ENCODE measurements around the gene SLC38A11. TPM values are rescaled to one million over a fixed set of nuclear protein-coding genes. Genes with fewer than 3 reads are reported as not detected.
"Not testable (repeated sequence)": the region's sequence is repeated elsewhere in the genome, so short reads cannot be mapped to it uniquely, and the experiment has no call there.

The SLC38A11 gene
- total and polyA plus RNA-seq, 2 donors = 0.85 to 2.4 TPM

- Histone ChIP-seq H3K36me3 (ENCODE audit: insufficient read depth) (no peaks in the 10 kb centered on the region), H3K27ac (ENCODE audit: low read depth) (no peak overlapping the region), H3K4me1 (ENCODE audit: insufficient read depth) (no peaks in the 10 kb centered on the region), H3K4me3 (ENCODE audit: low read depth, low read length) (no peak overlapping the region)
- DNase-seq (ENCODE audit: extremely low spot score) = no peak
- WGBS = 96% methylated on average over 2 of the region's 2 CpGs
Observed at GRCh38 chr2:164871404-164871803, 83.9 kb downstream of the SLC38A11 start.

DNA sequence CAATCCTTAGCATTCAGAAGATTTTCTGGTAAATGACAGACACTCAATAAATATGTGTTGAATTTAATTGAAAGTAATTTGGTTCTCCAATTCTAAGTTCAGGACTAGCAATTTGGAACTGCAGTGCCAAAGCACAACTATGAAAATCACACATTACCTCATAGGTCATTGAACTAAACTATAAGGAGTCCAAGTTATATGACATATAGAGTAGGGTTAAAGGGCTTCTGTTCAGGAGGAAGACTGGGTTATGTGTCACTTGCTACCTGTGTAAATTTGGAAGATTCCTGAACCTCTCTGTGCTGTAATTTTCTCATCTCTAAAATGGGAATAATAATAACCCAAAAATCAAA, 85.9 kb downstream of the SLC38A11 start:
- Histone ChIP-seq H3K4me3 (ENCODE audit: low read depth, low read length) (no peak overlapping the region), H3K4me1 (ENCODE audit: insufficient read depth) (no peaks in the 10 kb centered on the region), H3K27ac (ENCODE audit: low read depth) (no peak overlapping the region), H3K36me3 (ENCODE audit: insufficient read depth) (no peaks in the 10 kb centered on the region)
- DNase-seq (ENCODE audit: extremely low spot score) = no peak

DNA sequence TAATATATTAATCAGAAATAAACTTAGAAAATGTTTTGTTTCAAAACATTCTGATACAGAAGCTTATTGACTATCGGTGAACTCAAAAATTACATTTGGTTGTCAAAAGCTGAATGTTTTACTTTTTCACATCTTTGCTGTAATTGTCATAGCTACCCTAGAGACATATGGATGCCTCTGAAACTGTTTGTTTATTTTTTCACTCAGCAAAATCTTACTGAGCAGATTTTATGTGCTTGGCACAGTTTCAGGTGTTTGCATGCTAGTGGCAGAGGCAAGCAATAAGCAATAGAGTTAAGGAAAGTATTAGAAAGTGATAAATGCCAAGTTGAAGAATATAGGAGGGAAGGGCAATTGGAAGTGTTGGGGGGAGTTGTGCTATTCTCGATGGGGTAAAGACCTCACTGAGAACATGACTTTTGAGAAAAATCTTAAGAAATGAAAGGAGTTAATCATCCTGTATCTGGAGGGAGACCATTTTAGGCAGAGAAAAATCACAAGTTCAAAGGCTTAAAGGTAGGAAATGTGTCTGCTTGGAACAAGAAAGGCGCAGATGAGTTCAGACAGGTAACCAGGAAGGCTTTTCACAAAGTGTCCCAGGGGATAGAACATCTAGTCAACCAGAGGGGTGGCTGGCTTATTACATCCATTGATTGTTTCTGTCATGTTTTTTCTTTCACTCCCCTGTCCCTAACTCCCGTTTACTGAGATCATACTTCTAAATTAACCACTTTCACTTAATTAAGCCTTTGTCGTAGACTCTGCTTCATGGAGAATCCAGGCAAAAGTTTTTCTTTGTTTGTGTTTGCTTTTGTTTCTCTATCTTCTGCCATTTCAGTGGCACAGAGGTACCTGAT, 86.5 kb downstream of the SLC38A11 start:
- Histone ChIP-seq H3K4me3 (ENCODE audit: low read depth, low read length) (no peak overlapping the region), H3K4me1 (ENCODE audit: insufficient read depth) (no peaks in the 10 kb centered on the region), H3K27ac (ENCODE audit: low read depth) (peak overlapping the region; percentile 18), H3K36me3 (ENCODE audit: insufficient read depth) (no peaks in the 10 kb centered on the region)
- no peak for DNase-seq (ENCODE audit: extremely low spot score)
- WGBS = 79% methylated on average over 5 of the region's 5 CpGs

- no peaks in the 10 kb centered on the region for H3K36me3 ChIP-seq (ENCODE audit: insufficient read depth)
- H3K4me3 ChIP-seq (ENCODE audit: low read depth, low read length) = no peak overlapping the region
- H3K27ac ChIP-seq (ENCODE audit: low read depth) = no peak overlapping the region
- no peaks in the 10 kb centered on the region for H3K4me1 ChIP-seq (ENCODE audit: insufficient read depth)
- WGBS = 63% methylated on average over 3 of the region's 3 CpGs
- no peak for DNase-seq (ENCODE audit: extremely low spot score)
Observed at GRCh38 chr2:164867779-164868397, 87.4 kb downstream of the SLC38A11 start.

DNA sequence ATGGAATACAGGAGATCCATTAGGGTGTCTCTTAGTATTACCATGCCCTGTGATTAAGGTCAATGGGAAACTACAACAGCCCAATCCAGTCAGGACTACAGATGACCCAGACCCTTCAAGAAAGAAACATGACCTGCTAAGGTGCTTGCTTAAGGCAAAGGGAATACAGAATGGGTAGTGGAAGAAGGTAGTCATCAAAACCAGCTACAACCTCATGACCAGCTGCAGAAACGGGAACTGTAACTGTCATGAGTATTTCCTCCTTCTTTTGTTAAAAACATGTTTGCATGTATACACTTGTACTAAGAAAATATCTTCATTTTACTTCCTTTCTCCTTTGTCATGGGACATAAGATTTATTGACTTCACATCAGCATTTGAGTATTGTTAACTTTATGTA, 88.9 kb downstream of the SLC38A11 start:
- not testable (repeated sequence) for DNase-seq (ENCODE audit: extremely low spot score); H3K4me1 ChIP-seq (ENCODE audit: insufficient read depth); H3K27ac ChIP-seq (ENCODE audit: low read depth); H3K4me3 ChIP-seq (ENCODE audit: low read depth, low read length); H3K36me3 ChIP-seq (ENCODE audit: insufficient read depth)
- WGBS = 75% methylated on average over 1 of the region's 1 CpG

DNA sequence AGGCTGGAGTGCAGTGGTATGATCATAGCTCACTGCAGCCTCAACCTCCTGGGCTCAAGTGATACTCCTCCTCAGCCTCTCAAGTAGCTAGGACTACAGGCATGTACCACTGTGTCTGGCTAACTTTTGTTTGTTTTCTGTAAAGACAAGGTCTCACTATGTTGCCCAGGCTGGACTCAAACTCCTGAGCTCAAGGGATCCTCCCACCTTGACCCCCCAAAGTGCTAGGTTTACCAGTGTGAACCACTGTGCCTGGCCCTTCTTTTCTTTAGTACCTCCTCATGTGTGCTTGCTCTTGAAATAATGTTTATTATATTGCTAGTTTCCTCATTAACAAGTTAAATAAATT, 94.7 kb downstream of the SLC38A11 start:
- Histone ChIP-seq H3K27ac (ENCODE audit: low read depth) (no peak overlapping the region), H3K36me3 (ENCODE audit: insufficient read depth) (no peaks in the 10 kb centered on the region), H3K4me3 (ENCODE audit: low read depth, low read length) (no peak overlapping the region), H3K4me1 (ENCODE audit: insufficient read depth) (no peaks in the 10 kb centered on the region)
- DNase-seq (ENCODE audit: extremely low spot score) = no peak

DNA sequence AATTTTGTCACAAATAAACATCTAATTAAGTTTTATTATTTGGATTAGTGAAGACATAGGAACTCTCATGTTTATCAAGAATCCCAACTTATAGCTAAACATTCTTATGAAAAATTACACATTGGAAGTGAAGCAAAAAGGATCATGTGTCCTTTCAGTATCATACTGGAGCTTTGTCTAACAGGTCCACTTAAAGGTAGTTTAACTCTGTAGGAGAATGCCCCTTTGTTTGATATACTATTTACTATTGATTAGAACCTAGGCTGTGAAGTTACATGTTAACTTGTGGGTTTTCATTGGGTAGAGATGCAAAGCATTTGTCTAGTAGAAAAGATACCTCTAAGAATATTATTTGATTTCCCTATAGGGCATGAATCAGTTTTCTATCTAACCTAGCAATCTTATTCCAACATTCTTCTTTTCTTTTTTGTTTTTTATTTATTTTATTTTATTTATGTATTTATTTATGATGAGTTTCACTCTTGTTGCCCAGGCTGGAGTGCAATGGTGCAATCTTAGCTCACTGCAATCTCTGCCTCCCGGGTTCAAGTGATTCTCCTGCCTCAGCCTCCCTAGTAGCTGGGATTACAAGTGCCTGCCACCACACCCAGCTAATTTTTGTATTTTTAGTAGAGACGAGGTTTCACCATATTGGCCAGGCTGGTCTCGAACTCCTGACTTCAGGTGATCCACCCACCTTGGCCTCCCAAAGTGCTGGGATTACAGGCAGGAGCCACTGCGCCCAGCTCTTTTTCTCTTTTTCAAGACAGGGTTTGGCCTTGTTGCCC, 95.2 kb downstream of the SLC38A11 start:
- not testable (repeated sequence) for H3K27ac ChIP-seq (ENCODE audit: low read depth); H3K4me1 ChIP-seq (ENCODE audit: insufficient read depth); H3K36me3 ChIP-seq (ENCODE audit: insufficient read depth); H3K4me3 ChIP-seq (ENCODE audit: low read depth, low read length); DNase-seq (ENCODE audit: extremely low spot score)
- 96% methylated on average over 4 of the region's 4 CpGs for WGBS

GRCh38 chr2:164859251-164859818, 96.0 kb downstream of the SLC38A11 start:
- no peak overlapping the region for H3K4me3 ChIP-seq (ENCODE audit: low read depth, low read length)
- H3K4me1 ChIP-seq (ENCODE audit: insufficient read depth) = no peaks in the 10 kb centered on the region
- DNase-seq (ENCODE audit: extremely low spot score) = no peak
- no peak overlapping the region for H3K27ac ChIP-seq (ENCODE audit: low read depth)
- 68% methylated on average over 2 of the region's 2 CpGs for WGBS
- H3K36me3 ChIP-seq (ENCODE audit: insufficient read depth) = no peaks in the 10 kb centered on the region

- H3K4me3 ChIP-seq (ENCODE audit: low read depth, low read length) = no peak overlapping the region
- no peaks in the 10 kb centered on the region for H3K4me1 ChIP-seq (ENCODE audit: insufficient read depth)
- no peak for DNase-seq (ENCODE audit: extremely low spot score)
- no peaks in the 10 kb centered on the region for H3K36me3 ChIP-seq (ENCODE audit: insufficient read depth)
- no peak overlapping the region for H3K27ac ChIP-seq (ENCODE audit: low read depth)
- WGBS = 93% methylated on average over 4 of the region's 4 CpGs
Observed at GRCh38 chr2:164852086-164852485, 103.2 kb downstream of the SLC38A11 start.

- WGBS = 77% methylated on average over 4 of the region's 4 CpGs
- H3K27ac ChIP-seq (ENCODE audit: low read depth) = no peak overlapping the region
- no peaks in the 10 kb centered on the region for H3K4me1 ChIP-seq (ENCODE audit: insufficient read depth)
- no peak overlapping the region for H3K4me3 ChIP-seq (ENCODE audit: low read depth, low read length)
- H3K36me3 ChIP-seq (ENCODE audit: insufficient read depth) = no peaks in the 10 kb centered on the region
- no peak for DNase-seq (ENCODE audit: extremely low spot score)
Observed at GRCh38 chr2:164850235-164850634, 105.1 kb downstream of the SLC38A11 start.

GRCh38 chr2:164849506-164849905, 105.8 kb downstream of the SLC38A11 start:
- no peak for DNase-seq (ENCODE audit: extremely low spot score)
- Histone ChIP-seq H3K27ac (ENCODE audit: low read depth) (no peak overlapping the region), H3K4me3 (ENCODE audit: low read depth, low read length) (no peak overlapping the region), H3K4me1 (ENCODE audit: insufficient read depth) (no peaks in the 10 kb centered on the region), H3K36me3 (ENCODE audit: insufficient read depth) (no peaks in the 10 kb centered on the region)
- WGBS = 70% methylated on average over 1 of the region's 1 CpG

DNA sequence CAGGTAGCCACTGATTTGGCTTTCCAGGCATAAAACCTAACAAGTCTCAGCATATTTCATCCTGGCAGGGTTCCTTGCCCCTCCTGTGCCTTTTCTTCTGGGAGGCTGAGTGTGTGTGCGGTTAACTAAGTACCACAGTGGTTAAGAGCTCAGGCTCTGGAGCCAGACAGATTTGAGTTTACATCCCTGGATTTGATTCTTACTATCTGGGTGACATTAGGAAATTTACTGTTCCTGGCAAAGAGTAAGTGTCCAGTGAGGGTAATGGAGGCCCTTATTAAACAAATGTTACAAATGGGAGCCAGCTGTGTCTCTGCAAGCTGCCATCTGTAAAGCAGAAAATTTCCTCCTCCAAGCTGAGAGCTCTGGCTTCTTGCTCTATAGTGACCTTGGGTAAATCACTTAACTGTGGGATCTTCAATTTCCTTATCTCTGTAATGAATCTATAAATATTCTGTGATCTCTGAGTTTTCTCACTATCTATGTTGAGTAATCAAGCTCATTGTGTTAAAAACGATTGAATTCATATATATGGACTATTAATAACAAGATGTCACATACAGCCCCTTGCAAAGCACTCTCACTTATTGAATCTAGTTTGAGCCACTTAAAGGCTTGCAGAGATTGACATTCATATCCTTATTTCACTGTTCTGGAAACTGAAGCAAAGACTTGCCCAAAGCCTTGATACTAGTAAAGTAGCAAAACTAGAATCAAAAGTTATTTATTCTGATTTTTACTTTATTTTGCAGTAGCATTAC, 107.2 kb downstream of the SLC38A11 start:
- no peak overlapping the region for H3K27ac ChIP-seq (ENCODE audit: low read depth)
- 29% methylated on average over 2 of the region's 2 CpGs for WGBS
- H3K4me1 ChIP-seq (ENCODE audit: insufficient read depth) = no peaks in the 10 kb centered on the region
- no peaks in the 10 kb centered on the region for H3K36me3 ChIP-seq (ENCODE audit: insufficient read depth)
- no peak overlapping the region for H3K4me3 ChIP-seq (ENCODE audit: low read depth, low read length)
- no peak for DNase-seq (ENCODE audit: extremely low spot score)

DNA sequence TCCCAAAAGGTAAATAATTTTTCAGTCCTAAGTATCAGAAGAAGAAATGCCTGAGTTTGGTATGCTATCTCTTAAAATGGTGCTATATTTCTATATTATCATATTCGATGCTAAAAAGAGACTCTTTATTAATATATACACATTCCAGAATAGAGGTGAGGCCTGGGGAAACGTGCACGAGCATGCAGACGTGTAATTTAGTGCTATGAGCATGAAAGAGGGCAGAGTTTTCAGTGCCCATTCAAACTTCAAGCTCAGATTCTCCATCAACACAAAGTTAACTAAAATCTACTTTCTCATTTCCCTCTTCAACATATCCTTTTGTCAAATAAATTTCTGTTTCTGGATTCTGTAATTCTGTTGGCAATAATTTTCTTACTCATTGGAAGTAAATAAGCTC, 108.0 kb downstream of the SLC38A11 start:
- no peak for DNase-seq (ENCODE audit: extremely low spot score)
- 77% methylated on average over 4 of the region's 4 CpGs for WGBS
- no peak overlapping the region for H3K4me3 ChIP-seq (ENCODE audit: low read depth, low read length)
- no peaks in the 10 kb centered on the region for H3K36me3 ChIP-seq (ENCODE audit: insufficient read depth)
- no peaks in the 10 kb centered on the region for H3K4me1 ChIP-seq (ENCODE audit: insufficient read depth)
- no peak overlapping the region for H3K27ac ChIP-seq (ENCODE audit: low read depth)
